ENCODE data around the gene TXNIP. TPM values are rescaled to one million over a fixed set of nuclear protein-coding genes. Genes with fewer than 3 reads are reported as not detected.

Gene TXNIP
- total and polyA plus RNA-seq, 2 donors from 2014 or later = 356 to 1,197 TPM

GRCh38 chr1:145990249-145990855 is 6.0 kb downstream of the TXNIP start:
- DNase-seq = no peak
- Histone ChIP-seq H3K27ac (ENCODE audit: low read depth in 2 of 2, low read length in 2 of 2) (peak overlapping the region; percentile 93 to 94), H3K27me3 (ENCODE audit: control insufficient read depth, insufficient read depth, low read length) (no peaks in the 10 kb centered on the region), H3K4me1 (ENCODE audit: control insufficient read depth in 2 of 3, insufficient read depth in 2 of 3, low read depth in 1 of 3, low read length in 3 of 3) (peaks cover 0 to 11% (median 9%) of the 10 kb centered on the region in 3 donors), H3K4me3 (ENCODE audit: low read length in 3 of 3) (no peak overlapping the region), H3K9ac (ENCODE audit: low read length in 3 of 3) (no peak overlapping the region), H3K36me3 (ENCODE audit: control insufficient read depth in 2 of 3, insufficient read depth in 3 of 3, low read length in 3 of 3) (peaks cover 23 to 36% (median 30%) of the 10 kb centered on the region in 3 donors), H3K9me3 (ENCODE audit: control insufficient read depth in 2 of 3, insufficient read depth in 1 of 3, low read length in 3 of 3) (no peaks in the 10 kb centered on the region)
- intact Hi-C loops (cut with DNase I) = no loop called here
- FAIRE-seq = no peak
- no peak for TF ChIP-seq CTCF (IDR thresholded peaks at IDR 0.05; ENCODE audit: borderline replicate concordance, extremely low read depth, insufficient read depth)

GRCh38 chr1:145988773-145989172 is 7.6 kb downstream of the TXNIP start:
- peaks cover 0 to 19% (median 13%) of the 10 kb centered on the region in 3 donors for H3K4me1 ChIP-seq (ENCODE audit: control insufficient read depth in 2 of 3, insufficient read depth in 2 of 3, low read depth in 1 of 3, low read length in 3 of 3)

GRCh38 chr1:145987926-145988325 is 8.5 kb downstream of the TXNIP start:
- no peak overlapping the region for H3K4me3 ChIP-seq (ENCODE audit: low read length in 3 of 3)
- H3K9me3 ChIP-seq (ENCODE audit: control insufficient read depth in 2 of 3, insufficient read depth in 1 of 3, low read length in 3 of 3) = no peaks in the 10 kb centered on the region
- no peaks in the 10 kb centered on the region for H3K27me3 ChIP-seq (ENCODE audit: control insufficient read depth, insufficient read depth, low read length)
- H3K27ac ChIP-seq (ENCODE audit: low read depth in 2 of 2, low read length in 2 of 2) = peak overlapping the region; percentile 77 to 91
- no peak for TF ChIP-seq CTCF (IDR thresholded peaks at IDR 0.05; ENCODE audit: borderline replicate concordance, extremely low read depth, insufficient read depth)
- no peak for FAIRE-seq
- no peak for DNase-seq
- H3K4me1 ChIP-seq (ENCODE audit: control insufficient read depth in 2 of 3, insufficient read depth in 2 of 3, low read depth in 1 of 3, low read length in 3 of 3) = peaks cover 0 to 25% (median 20%) of the 10 kb centered on the region in 3 donors
- intact Hi-C loops (cut with DNase I) = no loop called here
- H3K36me3 ChIP-seq (ENCODE audit: control insufficient read depth in 2 of 3, insufficient read depth in 3 of 3, low read length in 3 of 3) = peaks cover 4 to 11% (median 6%) of the 10 kb centered on the region in 3 donors
- no peak overlapping the region for H3K9ac ChIP-seq (ENCODE audit: low read length in 3 of 3)

More at GRCh38 chr1:145988773-145989172, 7.6 kb downstream of the TXNIP start:
- Histone ChIP-seq H3K27ac (ENCODE audit: low read depth in 2 of 2, low read length in 2 of 2) (peak overlapping the region; percentile 54 to 91), H3K9ac (ENCODE audit: low read length in 3 of 3) (no peak overlapping the region), H3K4me3 (ENCODE audit: low read length in 3 of 3) (no peak overlapping the region), H3K27me3 (ENCODE audit: control insufficient read depth, insufficient read depth, low read length) (no peaks in the 10 kb centered on the region), H3K36me3 (ENCODE audit: control insufficient read depth in 2 of 3, insufficient read depth in 3 of 3, low read length in 3 of 3) (peaks cover 12 to 20% (median 14%) of the 10 kb centered on the region in 3 donors), H3K9me3 (ENCODE audit: control insufficient read depth in 2 of 3, insufficient read depth in 1 of 3, low read length in 3 of 3) (no peaks in the 10 kb centered on the region)
- TF ChIP-seq CTCF (IDR thresholded peaks at IDR 0.05; ENCODE audit: borderline replicate concordance, extremely low read depth, insufficient read depth) = no peak
- FAIRE-seq (no peak), DNase-seq (no peak)
- intact Hi-C loops (cut with DNase I) = no loop called here

Measured in kidney (tissue), 14 donors.